Measurements from ENCODE around the gene REC114.

Gene REC114

DNA sequence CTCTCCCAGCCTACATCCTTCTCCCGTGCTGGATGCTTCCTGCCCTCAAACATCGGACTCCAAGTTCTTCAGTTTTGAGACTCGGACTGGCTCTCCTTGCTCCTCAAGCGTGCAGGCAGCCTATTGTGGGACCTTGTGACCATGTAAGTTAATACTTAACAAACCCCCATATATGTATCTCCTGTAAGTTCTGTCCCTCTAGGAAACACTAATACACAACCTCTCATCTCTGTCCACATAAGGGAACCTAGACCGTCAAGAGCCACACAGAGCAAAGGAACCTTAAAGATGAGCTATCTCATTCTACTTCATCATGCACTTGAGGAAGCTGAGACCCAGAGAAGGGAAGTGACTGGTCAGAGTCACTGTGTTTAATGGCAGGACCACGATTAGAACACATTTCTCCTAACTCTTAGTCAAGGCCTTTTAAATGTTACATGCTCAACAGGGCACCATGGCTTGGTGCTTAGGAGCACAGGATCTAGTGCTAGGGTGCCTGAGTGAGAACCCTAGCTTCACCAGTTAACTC lies 140.0 kb downstream of the REC114 start:
- no peak for DNase-seq

GRCh38 chr15:73583544-73583943 lies 140.6 kb downstream of the REC114 start:
- no peak for DNase-seq

DNA sequence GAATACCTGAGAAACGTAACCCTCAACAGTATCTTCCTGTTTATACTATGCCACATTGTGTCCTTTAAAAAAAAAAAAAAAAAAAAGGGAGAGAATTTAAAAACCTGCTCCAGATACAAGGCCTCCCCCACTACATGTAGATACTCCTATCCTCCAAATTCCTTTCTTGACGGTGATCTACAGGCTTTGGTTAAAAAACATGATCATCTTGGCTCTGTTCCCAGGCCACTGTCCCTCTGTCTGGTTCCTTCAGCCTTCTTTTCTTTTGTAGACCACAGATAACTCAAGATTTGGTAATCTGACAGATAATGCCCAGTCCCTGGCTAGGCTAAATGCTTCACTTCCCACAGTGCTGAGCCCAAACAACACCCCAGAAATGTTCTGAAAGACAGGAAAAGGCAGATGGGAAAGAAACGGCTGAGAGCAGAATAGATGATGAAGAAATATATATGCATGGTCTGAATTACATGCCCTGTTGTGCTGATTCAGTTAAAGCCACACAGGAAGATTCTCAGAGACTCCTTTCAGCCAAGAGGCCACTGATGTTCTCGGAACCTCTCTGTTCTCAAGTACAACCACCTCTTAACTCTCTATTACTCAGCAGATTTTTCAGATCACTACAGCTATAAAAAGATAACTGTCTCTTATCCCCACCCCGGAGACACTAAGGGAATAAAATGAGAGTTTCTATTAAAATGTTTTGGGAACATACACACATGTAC lies 141.9 kb downstream of the REC114 start:
- DNase-seq, result no peak

DNA sequence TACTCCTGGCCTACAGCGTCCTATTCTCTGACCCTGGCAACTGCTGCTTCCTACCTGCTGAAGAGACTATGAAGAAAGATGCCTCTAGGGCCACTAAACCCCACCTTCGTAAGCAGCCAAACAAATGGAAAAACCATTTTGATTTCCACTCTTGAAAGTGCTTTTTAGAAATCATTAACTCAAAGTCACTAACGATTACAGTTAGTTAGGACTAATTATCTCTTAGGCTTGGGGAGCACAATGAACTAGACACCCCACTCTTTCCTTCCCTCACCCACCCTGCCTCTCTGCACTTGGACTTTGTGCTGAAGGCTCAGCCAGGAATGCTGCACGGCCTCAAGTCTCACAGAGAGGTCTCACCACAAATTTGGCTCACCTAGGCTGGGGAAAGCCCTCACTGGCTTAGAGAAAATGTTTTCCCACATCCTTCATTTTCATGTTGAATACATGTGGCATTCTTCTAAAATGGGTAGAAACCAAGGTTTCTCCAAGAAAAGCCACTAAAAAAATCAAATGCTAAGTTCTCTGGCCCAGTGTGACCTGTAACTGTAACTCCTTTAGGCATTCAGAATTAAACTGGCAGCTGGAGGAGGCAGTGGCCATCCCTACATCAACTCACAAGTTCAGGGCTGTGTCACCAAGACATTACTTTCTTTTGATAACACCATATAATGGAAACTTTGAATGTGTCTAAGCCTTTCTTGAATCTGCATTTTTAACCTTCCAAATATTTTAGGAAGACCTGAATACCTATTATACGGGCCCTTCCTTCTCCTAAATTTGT lies 143.1 kb downstream of the REC114 start:
- no peak for DNase-seq

GRCh38 chr15:73589766-73590165 lies 146.8 kb downstream of the REC114 start:
- no peak for DNase-seq

- DNase-seq, result no peak
Observed at GRCh38 chr15:73590263-73590662, 147.3 kb downstream of the REC114 start.

DNA sequence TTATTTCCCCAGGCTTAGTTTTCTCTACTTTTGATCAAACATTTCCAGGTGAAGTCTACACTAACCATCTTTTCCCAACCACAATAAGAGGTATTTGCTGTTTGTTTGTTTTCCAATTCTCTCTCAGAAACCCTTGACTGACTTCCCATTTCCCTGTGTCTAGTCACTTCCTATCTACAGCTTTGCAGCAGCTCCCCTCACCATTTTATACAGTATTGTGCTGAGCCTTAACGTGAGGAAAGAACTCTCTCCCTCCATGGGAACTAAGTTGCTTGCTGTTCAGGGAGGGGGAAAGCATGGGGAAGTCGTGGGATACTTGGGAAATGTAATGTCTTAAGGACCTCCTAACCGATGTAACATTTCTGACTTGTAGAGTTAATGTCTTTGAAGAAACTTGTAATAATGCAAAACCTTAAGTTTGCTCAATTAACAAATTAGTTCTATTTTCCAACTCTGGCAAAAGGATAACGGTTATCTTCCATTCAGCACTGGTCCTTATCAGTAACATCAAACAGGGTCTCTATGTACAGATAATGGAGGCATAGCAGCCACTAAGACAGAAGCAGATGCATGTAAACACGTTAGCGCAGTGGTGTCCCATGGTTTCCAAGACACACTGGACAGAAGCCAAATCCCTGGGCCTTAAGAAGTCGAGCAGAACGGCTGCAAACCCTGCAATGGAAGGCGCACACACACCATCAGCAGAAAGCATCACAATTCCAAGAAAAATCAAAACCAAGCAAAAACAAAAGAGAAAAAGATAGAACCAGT lies 150.5 kb downstream of the REC114 start:
- DNase-seq, result no peak

GRCh38 chr15:73594109-73594508 lies 151.1 kb downstream of the REC114 start:
- no peak for DNase-seq

DNA sequence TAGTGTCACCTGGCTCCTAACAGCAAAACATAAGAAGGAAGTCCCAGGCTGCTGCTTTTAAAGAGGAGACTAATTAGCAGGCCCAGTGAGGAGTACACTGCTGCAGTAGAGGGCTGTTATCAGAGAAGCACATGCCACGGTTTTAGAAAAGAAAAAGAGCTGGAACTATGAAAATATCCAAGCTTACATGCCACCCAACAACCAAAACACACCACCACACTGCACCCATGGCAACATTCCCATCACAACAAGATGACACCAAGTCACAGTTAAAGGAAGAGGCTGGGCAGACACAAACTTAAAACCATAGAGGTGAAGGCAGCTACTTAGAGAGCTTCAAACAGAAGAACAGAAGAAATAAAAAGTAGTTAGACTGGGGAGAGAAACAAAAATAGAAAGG lies 153.2 kb downstream of the REC114 start:
- no peak for DNase-seq

DNA sequence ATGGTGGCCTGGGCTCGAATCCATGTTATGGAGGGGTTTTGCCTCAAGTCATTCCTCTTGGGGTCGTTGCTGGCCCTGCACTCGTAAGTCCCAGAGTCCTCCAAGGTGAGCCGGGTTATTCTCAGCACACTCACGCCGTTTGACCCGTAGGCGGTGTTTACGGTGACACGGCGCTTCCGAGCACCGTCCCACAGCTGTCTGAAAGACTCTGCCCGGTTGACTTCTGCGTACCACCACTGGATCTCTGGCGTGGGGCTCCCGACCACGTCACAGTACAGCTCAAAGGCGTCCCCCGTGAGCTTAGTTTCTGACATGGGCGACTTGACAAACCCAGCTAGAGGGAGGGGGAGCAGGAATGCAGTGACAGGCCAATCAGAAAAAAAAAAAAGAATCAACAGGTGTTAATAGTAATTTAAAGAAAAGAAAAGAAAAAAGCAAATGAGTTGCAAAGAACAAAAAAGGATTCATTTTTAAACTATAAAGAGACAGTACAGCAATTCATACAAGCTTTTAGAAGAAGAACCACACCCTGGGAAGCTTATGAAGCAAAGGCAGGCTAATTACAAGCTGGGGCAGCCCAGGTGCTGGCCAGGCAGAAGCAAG lies 154.2 kb downstream of the REC114 start:
- DNase-seq, result no peak

DNA sequence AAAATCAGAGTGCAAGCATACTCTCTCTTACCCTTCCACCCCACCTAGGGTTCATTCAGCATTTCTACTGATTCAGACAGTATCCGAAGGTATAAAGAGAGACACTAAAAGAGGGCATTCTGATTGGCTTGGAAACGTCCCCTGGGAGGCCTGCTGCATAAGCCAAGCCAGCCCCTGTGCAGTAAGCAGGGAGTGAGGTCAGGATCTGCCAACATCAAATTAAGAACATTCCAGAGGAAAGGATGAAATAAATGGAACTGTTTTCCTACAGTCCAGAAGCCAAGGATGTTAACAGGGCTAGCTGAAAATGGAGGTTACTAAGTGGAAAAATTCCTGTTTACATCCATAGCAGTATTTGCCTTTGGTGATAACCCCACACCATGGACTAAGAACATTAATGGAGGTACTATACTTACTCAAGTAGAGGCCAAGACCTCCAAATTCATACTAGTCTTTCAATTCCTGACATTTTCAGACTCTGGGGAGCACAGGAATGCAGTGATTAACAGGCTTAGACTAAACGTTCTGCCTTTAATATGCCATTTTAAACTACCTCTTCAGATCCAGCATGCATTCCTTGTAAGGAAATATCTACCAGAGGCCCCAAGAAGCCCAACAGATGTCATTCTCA lies 155.7 kb downstream of the REC114 start:
- DNase-seq, result no peak

- no peak for DNase-seq
Observed at GRCh38 chr15:73599934-73600333, 157.0 kb downstream of the REC114 start.

- DNase-seq, result no peak
Observed at GRCh38 chr15:73600413-73601335, 157.7 kb downstream of the REC114 start.

DNA sequence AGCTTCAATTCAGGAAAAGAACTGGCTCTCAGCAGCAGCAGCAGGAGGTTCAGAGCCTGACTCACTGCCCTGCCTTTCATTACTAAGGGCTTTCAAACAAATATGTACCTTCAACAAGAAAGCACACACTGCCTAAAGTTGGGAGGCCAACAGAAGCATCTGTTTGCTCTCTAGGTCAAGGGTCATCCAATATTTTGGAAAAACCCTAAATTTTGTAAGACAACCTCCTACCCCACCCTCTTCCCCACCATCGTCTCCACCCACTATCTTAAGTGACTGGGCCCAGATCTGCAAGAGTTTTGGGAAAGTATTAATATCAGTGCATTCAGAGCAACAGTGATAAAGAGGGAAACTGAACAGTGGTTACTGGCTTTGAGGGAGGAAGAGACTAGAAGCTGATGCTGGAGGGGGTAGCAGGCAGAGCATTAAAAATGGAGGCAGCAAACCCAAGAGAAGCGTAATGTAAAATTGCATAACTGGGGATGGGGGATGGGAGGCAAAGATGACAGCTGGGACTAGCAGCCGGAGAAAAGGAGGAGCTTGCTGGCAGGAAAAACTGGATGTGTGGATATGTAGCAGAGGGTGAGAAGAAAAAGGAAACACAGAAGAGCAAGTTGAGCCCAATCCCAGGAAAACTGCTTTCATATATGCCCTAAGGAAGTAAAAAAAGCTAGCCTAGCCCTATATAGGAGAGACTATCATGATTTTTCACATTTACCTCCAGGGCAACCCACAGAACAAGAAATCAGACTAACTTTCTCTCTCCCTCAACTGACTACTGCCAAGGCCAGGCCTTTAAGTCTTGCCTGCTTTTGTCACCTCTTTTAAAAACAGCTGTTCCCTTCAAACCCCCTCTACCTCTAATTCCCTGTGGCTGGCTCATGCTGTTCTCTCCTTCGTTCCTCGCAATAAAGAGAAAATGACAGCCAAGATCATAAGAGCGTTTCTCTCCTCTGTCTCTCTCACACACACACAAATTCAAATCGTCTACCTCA lies 158.8 kb downstream of the REC114 start:
- DNase-seq, result no peak

DNA sequence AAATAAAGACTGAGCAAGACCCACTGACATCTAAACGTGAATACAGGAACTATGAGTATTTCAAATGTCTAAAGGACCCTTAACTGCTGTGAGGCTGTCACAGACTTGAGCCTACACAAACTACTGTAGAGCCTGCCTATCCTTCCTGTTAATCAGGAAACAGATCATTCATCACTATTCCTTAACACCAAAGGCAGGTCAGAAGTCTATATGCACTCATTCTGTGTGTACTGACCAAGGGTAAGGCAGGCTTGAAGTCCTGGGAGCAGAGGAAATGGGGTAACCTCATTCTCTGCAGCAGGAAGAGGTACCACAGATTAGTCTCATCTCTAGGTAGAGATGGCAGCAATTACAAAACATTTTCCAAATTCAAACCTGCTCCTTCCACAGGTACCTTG lies 159.5 kb downstream of the REC114 start:
- no peak for DNase-seq

GRCh38 chr15:73602992-73603391 lies 160.0 kb downstream of the REC114 start:
- no peak for DNase-seq

- DNase-seq, result no peak
Observed at GRCh38 chr15:73604477-73604876, 161.5 kb downstream of the REC114 start.

DNA sequence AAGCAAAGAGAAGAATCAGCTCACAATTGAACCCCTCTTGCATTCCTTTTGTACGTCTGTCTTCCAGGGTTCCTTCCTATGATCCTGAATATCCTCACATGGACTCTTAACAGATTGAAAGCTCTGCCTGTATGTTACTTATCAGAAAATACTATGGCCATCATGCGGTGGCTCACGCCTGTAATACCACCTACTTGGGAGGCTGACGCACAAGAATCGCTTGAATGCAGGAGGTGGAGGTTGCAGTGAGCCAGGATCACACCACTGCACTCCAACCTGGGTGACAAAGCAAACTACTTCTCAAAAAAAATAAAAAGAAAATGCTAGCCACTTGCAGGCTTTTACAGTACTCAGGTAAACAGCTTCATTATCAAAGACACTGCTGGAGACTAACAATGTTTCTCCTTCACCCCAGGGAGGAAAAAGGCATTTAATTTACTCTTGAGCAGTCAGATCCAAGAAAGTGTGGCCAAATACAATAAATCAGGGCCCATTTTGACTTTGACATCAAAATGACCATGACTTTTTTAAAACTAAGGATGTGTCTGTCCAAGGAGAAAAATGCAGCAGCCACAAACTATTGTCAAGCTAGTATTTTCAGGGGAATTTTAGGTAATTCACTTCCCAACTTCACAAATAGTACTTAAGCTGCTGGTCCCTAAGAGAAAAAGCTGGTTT lies 162.9 kb downstream of the REC114 start:
- DNase-seq, result no peak

DNA sequence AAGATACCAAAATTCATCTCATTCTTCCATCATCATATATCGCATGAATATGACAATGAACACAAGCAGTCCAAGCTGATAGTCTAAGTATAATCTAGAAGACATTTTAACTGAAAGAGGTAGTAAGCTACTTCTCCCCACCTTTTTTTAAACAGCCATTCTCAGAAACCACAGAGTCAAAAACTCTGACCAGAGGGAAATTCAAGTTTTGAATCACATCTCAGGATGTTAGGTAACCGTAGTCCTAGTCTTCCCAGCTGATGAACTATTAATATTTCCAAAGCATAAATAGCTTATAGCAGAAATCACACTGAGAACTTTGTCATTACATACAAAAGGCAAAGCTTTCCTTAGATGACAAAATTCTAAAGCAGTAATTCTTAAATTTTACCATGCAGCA lies 164.4 kb downstream of the REC114 start:
- no peak for DNase-seq

DNA sequence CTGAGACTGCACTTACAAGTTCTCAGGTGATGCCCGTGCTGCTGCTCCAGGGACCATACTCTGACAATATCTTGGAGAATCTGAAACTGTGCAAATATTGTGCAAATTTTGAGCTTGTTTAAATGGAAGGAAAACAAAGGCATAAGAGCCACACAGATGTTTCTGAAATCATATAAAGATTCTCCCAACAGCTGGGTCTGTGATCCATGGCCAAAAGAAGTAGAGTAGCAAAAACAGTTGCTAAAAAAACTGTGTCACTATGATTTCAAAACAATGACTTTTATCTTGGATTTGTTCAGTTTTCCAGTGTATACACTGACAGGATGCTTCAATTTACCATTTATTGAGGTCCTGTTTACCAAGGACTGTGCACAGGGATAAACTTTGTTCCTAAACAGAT lies 164.9 kb downstream of the REC114 start:
- no peak for DNase-seq
